Peyer's patch (tissue), 4 donors: ENCODE results near the gene LMTK3. TPM values are rescaled to one million over a fixed set of nuclear protein-coding genes. Genes with fewer than 3 reads are reported as not detected.

Experiments
- DNase-seq, 3 donors: peaks; one replicate each; pipeline ENCODE4 v3.0.0-alpha.2; 2017 to 2019
- H3K27ac ChIP-seq, 4 donors: fragments of 200-600 bp; sonication (generic); one replicate each; pipeline ENCODE4 v1.5.1; 2016 to 2019
- H3K27me3 ChIP-seq, 2 donors: fragments of 200-600 bp; sonication (generic); one replicate each; pipeline ENCODE4 v1.5.1; 2019
- H3K36me3 ChIP-seq, 3 donors: fragments of 200-600 bp; sonication (generic); one replicate each; pipeline ENCODE4 v1.5.1; 2016 to 2019
- H3K4me1 ChIP-seq, 4 donors: fragments of 200-600 bp; sonication (generic); one replicate each; pipeline ENCODE4 v1.5.1; 2016 to 2019
- H3K4me3 ChIP-seq, 4 donors: fragments of 200-600 bp; sonication (generic); 1 replicate in 3 of 4; 2 replicates in 1 of 4; pipeline ENCODE4 v1.5.1; 2016 to 2019; ENCODE audit warnings: mild to moderate bottlenecking in 1 of 4
- H3K9me3 ChIP-seq, 4 donors: fragments of 200-600 bp; sonication (generic); one replicate each; pipeline ENCODE4 v1.5.1; 2016 to 2019; ENCODE audit warnings: mild to moderate bottlenecking in 1 of 4
- POLR2A ChIP-seq, 2 donors: fragments of 450-650 bp; IDR thresholded peaks; one replicate each; pipeline ENCODE4 v1.5.1; 2017; ENCODE audit warnings: antibody characterized with exemption in 2 of 2, mild to moderate bottlenecking in 2 of 2, moderate library complexity in 2 of 2
- total RNA-seq, 4 donors: library from RNA; depleted of rRNA; stranded (reverse); fragments of >200 nt; gene quantifications; one replicate each; pipeline ENCODE4 v1.1.0, GENCODE V29; 2016
- TF ChIP-seq, protein P1 (sequence below), 6 experiments: fragments of 450-650 bp in 4 of 6; fragments of 200-600 bp in 2 of 6; sonication (generic) in 1 of 6; IDR thresholded peaks; one replicate each; pipeline ENCODE4 v1.5.1; 2017 to 2019; ENCODE audit warnings: antibody characterized with exemption in 6 of 6, mild to moderate bottlenecking in 3 of 6, moderate library complexity in 1 of 6

Gene LMTK3
- total RNA-seq, 4 donors from 2014 or later: 8.2 to 17.6 (median 12.8) TPM

DNA sequence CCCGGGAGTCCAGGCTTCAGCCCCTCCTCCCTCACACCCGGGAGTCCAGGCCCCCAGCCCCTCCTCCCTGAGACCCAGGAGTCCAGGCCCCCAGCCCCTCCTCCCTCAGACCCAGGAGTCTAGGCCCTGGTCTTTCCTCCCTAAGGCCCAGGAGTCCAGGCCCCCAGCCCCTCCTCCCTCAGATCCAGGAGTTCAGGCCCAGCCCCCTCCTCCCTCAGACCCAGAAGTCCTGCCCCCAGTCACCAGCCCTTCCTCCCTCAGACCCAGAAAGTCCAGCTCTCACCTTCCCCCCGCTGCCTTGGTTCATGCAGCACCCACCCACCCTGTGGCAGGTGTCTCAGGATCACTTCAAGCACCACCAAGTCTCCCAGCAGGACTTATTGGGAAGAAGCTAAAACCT, 28.3 kb downstream of the LMTK3 start:
- Histone ChIP-seq H3K36me3 (peaks cover 0 to 13% (median 0%) of the 10 kb centered on the region in 3 donors), H3K27ac (no peak overlapping the region), H3K4me3 (no peak overlapping the region), H3K4me1 (peaks cover 0 to 28% (median 3%) of the 10 kb centered on the region in 4 donors), H3K27me3 (no peaks in the 10 kb centered on the region), H3K9me3 (no peaks in the 10 kb centered on the region)
- no peak for DNase-seq
- TF ChIP-seq POLR2A (IDR thresholded peaks at IDR 0.05): no peak
- TF ChIP-seq, protein P1, sequence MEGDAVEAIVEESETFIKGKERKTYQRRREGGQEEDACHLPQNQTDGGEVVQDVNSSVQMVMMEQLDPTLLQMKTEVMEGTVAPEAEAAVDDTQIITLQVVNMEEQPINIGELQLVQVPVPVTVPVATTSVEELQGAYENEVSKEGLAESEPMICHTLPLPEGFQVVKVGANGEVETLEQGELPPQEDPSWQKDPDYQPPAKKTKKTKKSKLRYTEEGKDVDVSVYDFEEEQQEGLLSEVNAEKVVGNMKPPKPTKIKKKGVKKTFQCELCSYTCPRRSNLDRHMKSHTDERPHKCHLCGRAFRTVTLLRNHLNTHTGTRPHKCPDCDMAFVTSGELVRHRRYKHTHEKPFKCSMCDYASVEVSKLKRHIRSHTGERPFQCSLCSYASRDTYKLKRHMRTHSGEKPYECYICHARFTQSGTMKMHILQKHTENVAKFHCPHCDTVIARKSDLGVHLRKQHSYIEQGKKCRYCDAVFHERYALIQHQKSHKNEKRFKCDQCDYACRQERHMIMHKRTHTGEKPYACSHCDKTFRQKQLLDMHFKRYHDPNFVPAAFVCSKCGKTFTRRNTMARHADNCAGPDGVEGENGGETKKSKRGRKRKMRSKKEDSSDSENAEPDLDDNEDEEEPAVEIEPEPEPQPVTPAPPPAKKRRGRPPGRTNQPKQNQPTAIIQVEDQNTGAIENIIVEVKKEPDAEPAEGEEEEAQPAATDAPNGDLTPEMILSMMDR (IDR thresholded peaks at IDR 0.05): no peak

DNA sequence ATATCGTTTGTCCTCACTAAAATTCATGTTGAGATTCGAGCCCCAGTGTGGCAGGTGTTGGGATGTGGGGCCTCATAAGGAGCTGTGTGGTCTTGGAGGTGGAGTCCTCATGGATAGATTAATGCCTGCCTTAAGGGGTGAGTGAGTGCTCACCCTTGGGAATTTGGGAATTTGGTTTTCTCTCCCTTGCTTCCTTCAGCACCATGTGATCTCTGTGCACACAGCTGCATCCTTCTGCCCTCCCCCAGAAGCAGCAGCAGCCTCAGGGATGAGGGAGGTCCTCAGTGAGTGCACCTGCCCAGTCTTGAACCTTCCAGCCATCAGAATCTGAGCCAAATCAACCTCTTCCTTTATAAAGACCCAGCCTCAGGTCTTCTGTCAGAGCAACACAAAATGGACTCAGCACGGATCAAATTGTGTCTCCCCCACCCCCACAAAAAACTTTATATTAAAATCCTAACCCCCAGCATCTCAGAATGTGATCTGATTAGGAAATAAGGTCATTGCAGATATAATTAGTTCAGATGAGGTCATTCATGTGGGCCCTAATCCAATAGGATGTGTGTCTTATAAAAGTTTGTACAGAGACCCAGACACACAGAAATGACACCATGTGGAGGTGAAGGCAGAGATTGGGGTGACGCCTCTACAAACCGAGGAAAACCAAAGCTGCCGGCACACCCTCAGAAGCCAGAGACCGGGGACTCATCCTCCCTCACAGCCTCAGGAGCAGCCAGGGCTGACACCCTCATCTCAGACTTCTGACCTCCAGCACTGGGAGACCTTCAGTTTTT, 29.6 kb downstream of the LMTK3 start:
- Histone ChIP-seq H3K27ac (no peak overlapping the region), H3K4me1 (peaks cover 0 to 17% (median 3%) of the 10 kb centered on the region in 4 donors), H3K27me3 (no peaks in the 10 kb centered on the region), H3K36me3 (peaks cover 0 to 26% (median 0%) of the 10 kb centered on the region in 3 donors), H3K9me3 (no peaks in the 10 kb centered on the region), H3K4me3 (no peak overlapping the region)
- no peak for DNase-seq
- TF ChIP-seq, protein P1 (IDR thresholded peaks at IDR 0.05): no peak
- no peak for TF ChIP-seq POLR2A (IDR thresholded peaks at IDR 0.05)

DNA sequence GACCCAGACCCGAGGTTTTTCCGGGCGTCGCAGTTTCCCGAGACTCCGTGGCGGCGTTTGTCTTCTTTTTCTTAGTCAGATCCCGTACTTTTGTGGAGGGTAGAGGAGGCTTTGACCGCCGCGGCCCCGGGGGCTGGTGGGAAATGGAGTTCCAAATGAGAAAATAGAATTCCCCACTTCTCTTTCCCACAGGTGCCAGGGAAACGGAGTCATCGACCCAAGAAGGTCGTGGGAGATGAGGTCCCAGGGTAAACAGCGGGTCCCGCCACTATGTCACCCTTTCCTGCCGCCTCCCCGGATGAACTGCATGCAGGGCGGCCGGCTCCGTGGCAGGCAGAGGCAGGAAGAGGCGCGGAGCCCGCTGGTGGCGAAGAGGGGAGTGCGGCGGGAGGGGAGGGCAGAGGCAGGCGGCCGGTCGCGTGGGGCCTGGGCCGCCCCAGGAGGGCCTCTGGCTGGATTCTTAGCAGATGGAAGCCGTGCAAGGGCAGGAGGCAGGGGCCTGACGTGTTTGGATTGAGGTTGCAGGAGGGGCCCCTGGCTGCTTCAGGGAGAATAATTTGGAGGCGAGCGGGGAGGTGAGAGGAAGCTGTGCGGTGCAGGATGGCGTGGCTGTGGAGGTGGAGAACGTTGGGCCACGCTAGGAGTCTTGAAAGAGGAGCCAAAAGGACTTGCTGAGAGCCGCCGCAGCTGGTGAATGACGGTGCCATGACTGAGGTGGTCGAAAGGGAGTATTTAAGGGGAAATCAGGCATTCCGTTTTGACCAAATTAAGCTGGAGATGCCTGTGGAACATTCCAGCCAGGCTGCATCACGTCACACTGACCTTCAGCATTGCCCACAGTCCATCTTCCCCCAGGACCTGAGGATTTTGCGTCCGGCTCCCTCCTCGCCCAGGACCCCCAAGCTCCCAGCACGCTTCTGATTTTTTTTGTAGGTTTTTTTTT, 30.8 kb downstream of the LMTK3 start:
- no peaks in the 10 kb centered on the region for H3K9me3 ChIP-seq
- DNase-seq: peak; percentile 66 to 74 (median 72)
- H3K4me1 ChIP-seq: peaks cover 0 to 15% (median 3%) of the 10 kb centered on the region in 4 donors
- TF ChIP-seq, protein P1 (IDR thresholded peaks at IDR 0.05): no peak
- TF ChIP-seq POLR2A (IDR thresholded peaks at IDR 0.05): no peak
- peak overlapping the region; percentile 35 to 58 (median 54) for H3K4me3 ChIP-seq
- peak overlapping the region; percentile 44 to 84 (median 62) for H3K27ac ChIP-seq
- peaks cover 0 to 38% (median 0%) of the 10 kb centered on the region in 3 donors for H3K36me3 ChIP-seq
- no peaks in the 10 kb centered on the region for H3K27me3 ChIP-seq

DNA sequence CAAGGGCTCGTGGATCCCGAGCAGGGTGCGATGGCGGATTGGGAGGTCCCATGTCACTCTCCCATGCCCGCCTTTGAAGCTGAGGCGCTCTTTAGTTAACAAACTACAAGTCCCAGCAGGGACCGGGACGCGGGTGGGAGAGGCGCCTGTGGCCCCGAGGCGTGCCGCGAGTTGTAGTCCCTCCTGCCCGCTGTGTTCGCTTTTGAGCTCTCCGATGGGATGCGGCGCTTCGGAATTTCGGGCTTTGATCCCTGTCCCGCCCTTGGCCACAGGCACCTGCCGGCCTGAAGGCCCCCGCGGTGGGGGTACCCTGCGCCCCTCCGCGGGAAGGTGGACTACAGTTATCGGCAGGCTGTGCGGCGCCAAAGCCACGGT, 31.5 kb downstream of the LMTK3 start:
- DNase-seq: peak; percentile 43 to 70 (median 68)
- Histone ChIP-seq H3K27ac (peak overlapping the region; percentile 44 to 84 (median 62)), H3K9me3 (no peaks in the 10 kb centered on the region), H3K36me3 (peaks cover 0 to 45% (median 0%) of the 10 kb centered on the region in 3 donors), H3K4me3 (peak overlapping the region; percentile 35 to 58 (median 54)), H3K4me1 (peaks cover 0 to 15% (median 3%) of the 10 kb centered on the region in 4 donors), H3K27me3 (no peaks in the 10 kb centered on the region)
- TF ChIP-seq, protein P1 (IDR thresholded peaks at IDR 0.05): no peak
- TF ChIP-seq POLR2A (IDR thresholded peaks at IDR 0.05): no peak

DNA sequence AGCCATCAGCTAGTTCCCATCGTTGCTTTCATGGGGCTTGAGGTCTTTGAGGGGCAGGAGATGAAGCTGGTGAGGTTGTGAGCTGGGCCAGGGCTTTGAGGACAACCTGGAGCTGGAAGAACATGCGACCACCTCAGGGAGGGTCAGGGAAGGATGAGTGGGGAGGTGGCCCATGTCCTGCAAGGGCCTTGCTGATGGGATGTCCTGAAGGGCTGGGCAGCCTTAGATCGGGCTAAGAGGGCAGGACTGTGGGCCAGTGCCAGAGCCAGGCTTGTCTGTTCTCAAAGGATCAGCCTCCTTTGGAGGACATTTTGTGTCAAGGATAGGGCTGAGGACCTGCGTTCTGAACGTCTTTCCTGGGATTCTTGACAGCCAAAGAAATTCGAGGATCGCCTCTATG, 31.9 kb downstream of the LMTK3 start:
- no peaks in the 10 kb centered on the region for H3K27me3 ChIP-seq
- peak overlapping the region in 1 of 4 donors; percentile 84 for H3K27ac ChIP-seq
- DNase-seq: peak in 1 of 3 donors; percentile 51
- no peak for TF ChIP-seq POLR2A (IDR thresholded peaks at IDR 0.05)
- TF ChIP-seq, protein P1 (IDR thresholded peaks at IDR 0.05): no peak
- peaks cover 0 to 50% (median 0%) of the 10 kb centered on the region in 3 donors for H3K36me3 ChIP-seq
- H3K4me3 ChIP-seq: no peak overlapping the region
- peaks cover 0 to 15% (median 3%) of the 10 kb centered on the region in 4 donors for H3K4me1 ChIP-seq
- no peaks in the 10 kb centered on the region for H3K9me3 ChIP-seq
